H1 (cell line): ENCODE data around the gene GPR156. TPM values are rescaled to one million over a fixed set of nuclear protein-coding genes. Genes with fewer than 3 reads are reported as not detected.

Experiments
- CTCF ChIA-PET: fragments of 300-600 bp; sonication (Branson Sonifier 250); formaldehyde crosslinking; loops from one replicate; lab custom pipeline; 2021; ENCODE audit not compliant: partially characterized antibody; lab: Charles Lee
- POLR2A ChIA-PET: fragments of 300-600 bp; sonication (Branson Sonifier 250); formaldehyde crosslinking; loops from one replicate; lab custom pipeline; 2021; ENCODE audit warnings: inconsistent platforms; ENCODE audit not compliant: partially characterized antibody; lab: Charles Lee
- DNase-seq, 2 experiments: peaks; one replicate each; pipeline versions ENCODE4 v3.0.0 to v3.0.0-alpha.2; 2010 to 2022; ENCODE audit warnings: low spot score in 2 of 2, low read depth in 1 of 2, mixed read lengths in 1 of 2
- FAIRE-seq: peaks from 2 replicates; lab custom pipeline; 2011; peaks lifted over from hg19 to GRCh38; lab: Jason Lieb, UNC
- H2AFZ ChIP-seq: 2 replicates; pipeline ENCODE4 v1.8.1; 2012; ENCODE audit warnings: low read length, inconsistent platforms
- H2AK5ac ChIP-seq: 2 replicates; pipeline ENCODE4 v1.6.1; 2013; ENCODE audit warnings: low read depth, low read length
- H2BK120ac ChIP-seq: replicated peaks from 2 replicates; pipeline ENCODE3; 2013; ENCODE audit warnings: low read depth, low read length, inconsistent platforms
- H2BK12ac ChIP-seq: 2 replicates; pipeline ENCODE4 v1.6.1; 2013; ENCODE audit warnings: low read depth, low read length
- H2BK15ac ChIP-seq: 2 replicates; pipeline ENCODE4 v1.6.1; 2013; ENCODE audit warnings: low read length
- H2BK20ac ChIP-seq: 2 replicates; pipeline ENCODE4 v1.6.1; 2013; ENCODE audit warnings: low read length
- H2BK5ac ChIP-seq: 2 replicates; pipeline ENCODE4 v1.6.1; 2013; ENCODE audit warnings: low read depth, low read length
- H3K14ac ChIP-seq: 2 replicates; pipeline ENCODE4 v1.6.1; 2013; ENCODE audit warnings: inconsistent platforms; ENCODE audit not compliant: insufficient read length
- H3K18ac ChIP-seq: 2 replicates; pipeline ENCODE4 v1.6.1; 2013; ENCODE audit warnings: low read length; ENCODE audit errors: extremely low read depth
- H3K23ac ChIP-seq: 2 replicates; pipeline ENCODE4 v1.6.1; 2013; ENCODE audit warnings: inconsistent platforms; ENCODE audit not compliant: insufficient read length
- H3K23me2 ChIP-seq: 2 replicates; pipeline ENCODE4 v1.6.1; 2013; ENCODE audit warnings: low read depth, low read length
- H3K27ac ChIP-seq: 2 replicates; pipeline ENCODE4 v1.6.1; 2011; ENCODE audit warnings: low read depth, low read length, inconsistent platforms
- H3K27me3 ChIP-seq, 4 experiments: replicated peaks in 1 of 4; 1 replicate in 1 of 4; 2 replicates in 3 of 4; pipeline versions ENCODE4 v1.6.1 to v1.8.1; 2011 to 2013; ENCODE audit warnings: low read length in 3 of 4, mild to moderate bottlenecking in 3 of 4, inconsistent platforms in 2 of 4, mixed read lengths in 2 of 4, moderate library complexity in 1 of 4; ENCODE audit not compliant: control insufficient read depth in 3 of 4, insufficient read depth in 3 of 4; ENCODE audit errors: extremely low read depth in 1 of 4
- H3K36me3 ChIP-seq, 4 experiments: 2 replicates each; pipeline versions ENCODE4 v1.6.1 to v1.8.1; 2011 to 2013; ENCODE audit warnings: mild to moderate bottlenecking in 4 of 4, low read length in 3 of 4, moderate library complexity in 2 of 4, control low read depth in 1 of 4, inconsistent platforms in 1 of 4; ENCODE audit not compliant: insufficient read depth in 4 of 4, control insufficient read depth in 2 of 4
- H3K4ac ChIP-seq: replicated peaks from 2 replicates; pipeline ENCODE3; 2013; ENCODE audit warnings: low read length, low read depth, mixed read lengths, inconsistent platforms; ENCODE audit not compliant: insufficient read length
- H3K4me1 ChIP-seq, 4 experiments: replicated peaks in 1 of 4; 1 replicate in 1 of 4; 2 replicates in 3 of 4; pipeline versions ENCODE4 v1.6.1 to v1.8.1; 2011 to 2013; ENCODE audit warnings: low read length in 3 of 4, inconsistent platforms in 2 of 4, mixed read lengths in 1 of 4; ENCODE audit not compliant: insufficient read depth in 4 of 4, control insufficient read depth in 3 of 4
- H3K4me2 ChIP-seq, 2 experiments: 2 replicates each; pipeline versions ENCODE4 v1.6.1 to v1.8.1; 2011 to 2013; ENCODE audit warnings: low read depth in 2 of 2, low read length in 2 of 2, control low read depth in 1 of 2, inconsistent platforms in 1 of 2, mild to moderate bottlenecking in 1 of 2; ENCODE audit not compliant: insufficient read depth in 1 of 2
- H3K4me3 ChIP-seq, 4 experiments: fragments of 200-600, 300-600 bp in 1 of 4; sonication (generic), shearing (Covaris generic), sonication (Bioruptor Twin) in 1 of 4; 2 replicates each; pipeline versions ENCODE4 v1.5.1 to v1.8.1; 2011 to 2016; ENCODE audit warnings: low read length in 4 of 4, low read depth in 3 of 4, control low read depth in 2 of 4, inconsistent platforms in 2 of 4, mild to moderate bottlenecking in 2 of 4, mixed read lengths in 1 of 4, moderate library complexity in 1 of 4; ENCODE audit not compliant: insufficient read depth in 2 of 4; ENCODE audit errors: extremely low read depth in 1 of 4
- H3K56ac ChIP-seq: replicated peaks from 2 replicates; pipeline ENCODE3; 2013; ENCODE audit warnings: low read depth, mild to moderate bottlenecking, mixed read lengths, low read length, inconsistent platforms; ENCODE audit not compliant: insufficient read length
- H3K79me1 ChIP-seq: 2 replicates; pipeline ENCODE4 v1.6.1; 2013; ENCODE audit warnings: low read depth, low read length, control low read depth
- H3K79me2 ChIP-seq, 2 experiments: 2 replicates each; pipeline versions ENCODE4 v1.6.1 to v1.8.1; 2012 to 2013; ENCODE audit warnings: low read length in 2 of 2, mild to moderate bottlenecking in 2 of 2, inconsistent platforms in 1 of 2; ENCODE audit not compliant: insufficient read depth in 2 of 2, control insufficient read depth in 1 of 2
- H3K9ac ChIP-seq, 4 experiments: replicated peaks in 1 of 4; 1 replicate in 1 of 4; 2 replicates in 3 of 4; pipeline versions ENCODE4 v1.6.1 to v1.8.1; 2011 to 2013; ENCODE audit warnings: low read depth in 3 of 4, low read length in 3 of 4, control low read depth in 2 of 4, mild to moderate bottlenecking in 2 of 4, moderate library complexity in 2 of 4, inconsistent platforms in 1 of 4; ENCODE audit errors: extremely low read depth in 1 of 4
- H3K9me3 ChIP-seq, 2 experiments: 2 replicates each; pipeline versions ENCODE4 v1.6.1 to v1.8.1; 2012 to 2013; ENCODE audit warnings: mild to moderate bottlenecking in 2 of 2, moderate library complexity in 2 of 2, control low read depth in 1 of 2, inconsistent platforms in 1 of 2, low read depth in 1 of 2, low read length in 1 of 2, mixed read lengths in 1 of 2; ENCODE audit not compliant: insufficient read depth in 2 of 2
- H4K20me1 ChIP-seq, 2 experiments: replicated peaks in 1 of 2; 2 replicates each; pipeline versions ENCODE3 to v1.8.1; 2011 to 2013; ENCODE audit warnings: inconsistent platforms in 2 of 2, low read length in 2 of 2, mild to moderate bottlenecking in 1 of 2; ENCODE audit not compliant: insufficient read depth in 2 of 2, control insufficient read depth in 1 of 2
- H4K5ac ChIP-seq: 2 replicates; pipeline ENCODE4 v1.6.1; 2013; ENCODE audit warnings: low read length, low read depth, mixed read lengths, inconsistent platforms; ENCODE audit not compliant: insufficient read length
- H4K8ac ChIP-seq: 2 replicates; pipeline ENCODE4 v1.8.0; 2013; ENCODE audit warnings: mild to moderate bottlenecking, moderate library complexity, low read length, inconsistent platforms; ENCODE audit not compliant: insufficient read depth; ENCODE audit errors: extremely low read depth
- H4K91ac ChIP-seq: replicated peaks from 2 replicates; pipeline ENCODE3; 2013; ENCODE audit warnings: low read length, mixed read lengths, inconsistent platforms; ENCODE audit not compliant: insufficient read length
- CBX5 ChIP-seq: fragments of 300-800, 300-1000 bp; sonication (generic); IDR thresholded peaks from 2 replicates; pipeline ENCODE4 v1.7.1; 2016; ENCODE audit warnings: antibody characterized with exemption, low read length, low read depth
- CHD1 ChIP-seq: IDR thresholded peaks from 2 replicates; pipeline ENCODE4 v1.6.1; 2012; ENCODE audit warnings: low read depth, low read length, improper control_type of control experiment
- CTBP2 ChIP-seq: IDR thresholded peaks from 2 replicates; pipeline ENCODE4 v1.7.0; 2011; ENCODE audit warnings: borderline replicate concordance, mild to moderate bottlenecking, moderate library complexity, mixed read lengths, low read length; ENCODE audit not compliant: insufficient read depth, insufficient read length
- EGR1 ChIP-seq: IDR thresholded peaks from 2 replicates; pipeline ENCODE4 v1.6.1; 2011; ENCODE audit warnings: low read depth, low read length, borderline replicate concordance
- EP300 ChIP-seq, 2 experiments: IDR thresholded peaks; 1 replicate in 1 of 2; 2 replicates in 1 of 2; pipeline ENCODE4 v1.6.1; 2011 to 2012; ENCODE audit warnings: low read depth in 2 of 2, low read length in 2 of 2, mild to moderate bottlenecking in 2 of 2, borderline replicate concordance in 1 of 2, inconsistent platforms in 1 of 2, moderate library complexity in 1 of 2
- JUND ChIP-seq: IDR thresholded peaks from 2 replicates; pipeline ENCODE4 v1.6.1; 2011; ENCODE audit warnings: mild to moderate bottlenecking, improper control_type of control experiment, low read length
- KDM5A ChIP-seq: fragments of 200-600 bp; IDR thresholded peaks from 2 replicates; pipeline ENCODE4 v1.7.1; 2012; ENCODE audit warnings: mild to moderate bottlenecking, low read length, inconsistent platforms, mixed read lengths
- NANOG ChIP-seq: IDR thresholded peaks from 2 replicates; pipeline ENCODE4 v1.6.1; 2011; ENCODE audit warnings: low read length, low read depth, mild to moderate bottlenecking, inconsistent platforms; ENCODE audit not compliant: insufficient read depth, poor library complexity, severe bottlenecking
- POU5F1 ChIP-seq: IDR thresholded peaks from 2 replicates; pipeline ENCODE4 v1.6.1; 2011; ENCODE audit warnings: low read depth, mild to moderate bottlenecking, low read length, moderate library complexity
- SP2 ChIP-seq: IDR thresholded peaks from 2 replicates; pipeline ENCODE4 v1.6.1; 2012; ENCODE audit warnings: mild to moderate bottlenecking, low read length, inconsistent platforms
- TAF1 ChIP-seq: IDR thresholded peaks from 2 replicates; pipeline ENCODE4 v1.6.1; 2011; ENCODE audit warnings: mild to moderate bottlenecking, low read depth, low read length
- WGBS, 2 experiments: shearing (Covaris generic) in 1 of 2; methylation state at CpG; one replicate each; pipeline versions ENCODE4 v1.1.6 to v1.1.7; 2013 to 2015; ENCODE audit warnings: low lambda C conversion rate in 2 of 2, mixed read lengths in 2 of 2, inconsistent platforms in 1 of 2, low coverage in 1 of 2, missing lambda C conversion rate in 1 of 2; ENCODE audit not compliant: insufficient replicate concordance in 2 of 2, insufficient coverage in 1 of 2, insufficient read length in 1 of 2; ENCODE audit errors: extremely low coverage in 1 of 2, missing lambda C conversion rate in 1 of 2; 5-methylcytosine and 5-hydroxymethylcytosine counted together
- polyA plus RNA-seq, 7 experiments: library from polyadenylated mRNA; depleted of rRNA in 3 of 7; stranded (reverse) in 5 of 7; unstranded in 2 of 7; fragments of >200 nt in 5 of 7; fragments of 200-250 nt in 2 of 7; gene quantifications; 1 replicate in 5 of 7; 2 replicates in 1 of 7; 4 replicates in 1 of 7; pipeline versions ENCODE4 v1.2.1 to v1.2.3, GENCODE V29; 2011 to 2013; ENCODE audit warnings: missing spikeins in 2 of 7, mixed read lengths in 2 of 7
- total RNA-seq: library from RNA; stranded (reverse); fragmentation: NEBNext Ultra II Directional; extraction: Animal tissue kit (Norgen Biotek cat#: 25700); gene quantifications from 2 replicates; pipeline ENCODE4 v1.2.1, GENCODE V29; 2021
- TF ChIP-seq, protein P1 (sequence below): IDR thresholded peaks from 2 replicates; pipeline ENCODE4 v1.6.1; 2011; ENCODE audit warnings: low read depth, mild to moderate bottlenecking, low read length; ENCODE audit not compliant: insufficient read depth

Gene GPR156
- total and polyA plus RNA-seq, 2 of the 8 experiments (the other 6 are each of a cell fraction or from before 2014, with no cell fraction given) = 1.6 to 1.8 TPM

DNA sequence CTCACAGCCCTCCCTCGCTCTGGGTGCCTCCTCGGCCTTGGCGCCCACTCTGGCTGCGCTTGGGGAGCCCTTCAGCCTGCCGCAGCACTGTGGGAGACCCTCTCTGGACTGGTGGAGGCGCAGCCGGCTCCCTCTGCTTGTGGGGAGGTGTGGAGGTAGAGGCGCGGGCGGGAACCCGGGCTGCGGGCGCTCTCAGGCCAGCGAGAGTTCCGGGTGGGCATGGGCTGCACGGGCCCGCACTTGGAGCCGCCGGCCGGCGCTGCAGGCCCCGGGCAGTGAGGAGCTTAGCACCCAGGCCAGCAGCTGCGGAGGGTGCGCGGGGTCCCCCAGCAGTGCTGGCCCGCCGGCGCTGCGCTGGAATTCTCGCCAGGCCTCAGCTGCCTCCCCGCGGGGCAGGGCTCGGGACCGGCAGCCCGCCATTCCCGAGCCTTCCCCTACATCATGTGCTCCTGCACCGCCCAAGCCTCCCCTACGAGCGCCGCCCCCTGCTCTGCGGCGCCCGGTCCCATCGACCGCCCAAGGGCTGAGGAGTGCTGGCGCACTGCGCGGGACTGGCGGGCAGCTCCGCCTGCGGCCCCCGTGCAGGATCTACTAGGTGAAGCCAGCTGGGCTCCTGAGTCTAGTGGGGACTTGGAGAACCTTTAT lies 144.8 kb downstream of the GPR156 start:
- Histone ChIP-seq H3K4me1 (peaks cover 0 to 3% (median under 1%) of the 10 kb centered on the region in 4 experiments; a peak in 2 of 7 replicates), H2BK5ac (no peak overlapping the region), H3K23me2 (no peaks in the 10 kb centered on the region), H3K14ac (no peak overlapping the region), H3K27me3 (no peaks in the 10 kb centered on the region), H2BK120ac (no peak overlapping the region), H3K27ac (no peak overlapping the region), H3K4me2 (no peak overlapping the region), H3K9me3 (peaks cover 0 to 7% of the 10 kb centered on the region in 2 experiments; a peak in 1 of 4 replicates), H3K79me1 (no peaks in the 10 kb centered on the region), H2BK12ac (no peak overlapping the region), H4K91ac (no peak overlapping the region), H2AK5ac (no peak overlapping the region), H3K56ac (no peak overlapping the region), H3K4ac (no peak overlapping the region), H2BK20ac (no peak overlapping the region), H3K36me3 (peaks cover 0 to 6% (median 0%) of the 10 kb centered on the region in 4 experiments; a peak in 1 of 8 replicates), H4K20me1 (no peaks in the 10 kb centered on the region), H4K8ac (no peak overlapping the region), H3K23ac (no peak overlapping the region), H3K9ac (no peak overlapping the region), H2AFZ (no peak overlapping the region), H3K18ac (no peak overlapping the region), H4K5ac (no peak overlapping the region), H2BK15ac (no peak overlapping the region), H3K79me2 (no peaks in the 10 kb centered on the region), H3K4me3 (no peak overlapping the region)
- POLR2A ChIA-PET = interaction anchor here (0.9 to 1.4 kb wide), 3 partner anchors 9 to 45 kb away, joined by 3 read pairs; no protein-coding TSS in a partner anchor
- no peak for FAIRE-seq
- no peak for DNase-seq
- 96% methylated on average over 28 of the region's 52 CpGs; no CpG with 5 or more reads in 1 of the 2 experiments for WGBS, 2 experiments
- CTCF ChIA-PET = interaction anchor here (0.6 to 1.6 kb wide), 3 partner anchors 10 to 36 kb away, joined by 3 to 4 read pairs (median 3); no protein-coding TSS in a partner anchor
- TF ChIP-seq, protein P1, sequence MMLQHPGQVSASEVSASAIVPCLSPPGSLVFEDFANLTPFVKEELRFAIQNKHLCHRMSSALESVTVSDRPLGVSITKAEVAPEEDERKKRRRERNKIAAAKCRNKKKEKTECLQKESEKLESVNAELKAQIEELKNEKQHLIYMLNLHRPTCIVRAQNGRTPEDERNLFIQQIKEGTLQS = no peak
- TF ChIP-seq CTBP2 = no peak
- TF ChIP-seq SP2 = no peak
- no peak for TF ChIP-seq KDM5A
- no peak for TF ChIP-seq NANOG
- TF ChIP-seq JUND = no peak
- TF ChIP-seq POU5F1 = no peak
- TF ChIP-seq CHD1 = no peak
- TF ChIP-seq EP300 (IDR thresholded peaks at IDR 0.05; ENCODE audit: borderline replicate concordance in 1 of 2, low read depth in 2 of 2, low read length in 2 of 2) = no peak
- no peak for TF ChIP-seq CBX5
- TF ChIP-seq EGR1 = no peak
- TF ChIP-seq TAF1 = no peak
